ENCODE data around the gene DCC.
A peak's percentile ranks its signal among the peaks of the same experiment; 100 is the strongest.

The DCC gene, protein sequence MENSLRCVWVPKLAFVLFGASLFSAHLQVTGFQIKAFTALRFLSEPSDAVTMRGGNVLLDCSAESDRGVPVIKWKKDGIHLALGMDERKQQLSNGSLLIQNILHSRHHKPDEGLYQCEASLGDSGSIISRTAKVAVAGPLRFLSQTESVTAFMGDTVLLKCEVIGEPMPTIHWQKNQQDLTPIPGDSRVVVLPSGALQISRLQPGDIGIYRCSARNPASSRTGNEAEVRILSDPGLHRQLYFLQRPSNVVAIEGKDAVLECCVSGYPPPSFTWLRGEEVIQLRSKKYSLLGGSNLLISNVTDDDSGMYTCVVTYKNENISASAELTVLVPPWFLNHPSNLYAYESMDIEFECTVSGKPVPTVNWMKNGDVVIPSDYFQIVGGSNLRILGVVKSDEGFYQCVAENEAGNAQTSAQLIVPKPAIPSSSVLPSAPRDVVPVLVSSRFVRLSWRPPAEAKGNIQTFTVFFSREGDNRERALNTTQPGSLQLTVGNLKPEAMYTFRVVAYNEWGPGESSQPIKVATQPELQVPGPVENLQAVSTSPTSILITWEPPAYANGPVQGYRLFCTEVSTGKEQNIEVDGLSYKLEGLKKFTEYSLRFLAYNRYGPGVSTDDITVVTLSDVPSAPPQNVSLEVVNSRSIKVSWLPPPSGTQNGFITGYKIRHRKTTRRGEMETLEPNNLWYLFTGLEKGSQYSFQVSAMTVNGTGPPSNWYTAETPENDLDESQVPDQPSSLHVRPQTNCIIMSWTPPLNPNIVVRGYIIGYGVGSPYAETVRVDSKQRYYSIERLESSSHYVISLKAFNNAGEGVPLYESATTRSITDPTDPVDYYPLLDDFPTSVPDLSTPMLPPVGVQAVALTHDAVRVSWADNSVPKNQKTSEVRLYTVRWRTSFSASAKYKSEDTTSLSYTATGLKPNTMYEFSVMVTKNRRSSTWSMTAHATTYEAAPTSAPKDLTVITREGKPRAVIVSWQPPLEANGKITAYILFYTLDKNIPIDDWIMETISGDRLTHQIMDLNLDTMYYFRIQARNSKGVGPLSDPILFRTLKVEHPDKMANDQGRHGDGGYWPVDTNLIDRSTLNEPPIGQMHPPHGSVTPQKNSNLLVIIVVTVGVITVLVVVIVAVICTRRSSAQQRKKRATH (N-terminal part only)

GRCh38 chr18:52339891-52340371 lies at the start of gene DCC:
Gene DCC, plus strand, starts transcription at chr18:52340197. Its CDS starts 591 bp downstream, at chr18:52340788.
- DNase-seq (ENCODE audit: low read depth) = no peak

DNA sequence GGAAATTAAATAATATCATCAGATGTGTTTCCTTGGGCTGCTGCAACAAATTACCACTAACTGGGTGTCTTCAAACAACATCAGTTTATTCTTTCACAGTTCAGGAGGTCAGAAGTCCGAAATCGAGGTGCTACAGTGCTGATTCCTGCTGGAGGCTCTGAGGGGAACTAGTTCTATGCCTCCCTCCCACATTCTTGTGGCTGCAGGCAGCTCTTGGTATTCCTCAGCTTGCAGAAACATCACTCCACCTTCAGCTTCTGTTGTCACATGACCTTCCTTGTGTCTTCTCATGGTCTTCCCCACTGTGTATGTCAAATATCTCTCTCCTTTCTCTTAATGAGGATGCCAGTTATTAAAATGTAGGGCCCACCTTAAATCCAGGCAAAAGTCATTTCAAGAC lies 29.3 kb upstream of the DCC start:
- DNase-seq (ENCODE audit: low read depth) = no peak

- DNase-seq (ENCODE audit: low read depth) = no peak
Measured at GRCh38 chr18:52311331-52311730, 28.7 kb upstream of the DCC start.

DNA sequence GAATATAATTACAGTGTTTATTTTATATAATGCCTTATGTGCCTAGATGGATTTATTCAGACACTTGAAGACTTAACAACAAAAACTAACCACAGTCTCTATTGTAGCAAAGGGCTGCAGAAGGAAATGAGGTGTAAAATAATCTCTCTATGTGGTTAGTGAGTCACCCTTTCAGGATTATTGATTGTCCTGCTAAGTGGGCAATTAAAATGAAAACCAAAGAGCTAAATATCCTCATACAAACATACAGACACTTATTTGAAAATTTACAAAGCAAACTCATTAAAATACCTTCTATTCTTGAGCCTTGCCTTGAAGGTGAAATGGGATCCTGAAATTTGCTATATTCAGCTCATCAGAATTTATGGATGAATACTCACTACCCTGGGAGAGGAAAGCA lies 27.7 kb upstream of the DCC start:
- DNase-seq (ENCODE audit: low read depth) = no peak

GRCh38 chr18:52313213-52313612 lies 26.8 kb upstream of the DCC start:
- no peak for DNase-seq (ENCODE audit: low read depth)

- DNase-seq (ENCODE audit: low read depth) = no peak
Measured at GRCh38 chr18:52319424-52319983, 20.5 kb upstream of the DCC start.

DNA sequence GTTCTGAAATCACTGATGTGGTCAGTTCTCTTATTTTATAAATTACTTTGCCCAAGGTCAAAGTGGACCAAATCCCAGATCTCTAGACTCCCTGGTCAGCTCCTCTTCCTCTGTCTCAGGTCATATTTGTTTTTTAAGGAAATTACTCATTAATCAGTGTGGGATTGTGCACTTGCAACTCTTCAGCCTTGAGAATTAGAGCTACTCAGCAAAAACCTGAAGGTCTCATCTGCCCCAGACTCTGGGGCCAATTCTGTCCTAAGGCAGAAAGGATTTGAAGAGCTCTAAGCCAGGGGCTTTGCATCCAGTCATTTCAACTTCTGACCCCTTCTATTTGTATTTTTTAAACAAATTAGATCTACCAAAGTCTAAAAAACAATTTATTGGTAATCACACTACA lies 17.7 kb upstream of the DCC start:
- no peak for DNase-seq (ENCODE audit: low read depth)

GRCh38 chr18:52323802-52324201 lies 16.2 kb upstream of the DCC start:
- DNase-seq (ENCODE audit: low read depth) = no peak

GRCh38 chr18:52325997-52326396 lies 14.0 kb upstream of the DCC start:
- no peak for DNase-seq (ENCODE audit: low read depth)

- DNase-seq (ENCODE audit: low read depth) = no peak
Measured at GRCh38 chr18:52333860-52334259, 6.1 kb upstream of the DCC start.

GRCh38 chr18:52334307-52334706 lies 5.7 kb upstream of the DCC start:
- no peak for DNase-seq (ENCODE audit: low read depth)

DNA sequence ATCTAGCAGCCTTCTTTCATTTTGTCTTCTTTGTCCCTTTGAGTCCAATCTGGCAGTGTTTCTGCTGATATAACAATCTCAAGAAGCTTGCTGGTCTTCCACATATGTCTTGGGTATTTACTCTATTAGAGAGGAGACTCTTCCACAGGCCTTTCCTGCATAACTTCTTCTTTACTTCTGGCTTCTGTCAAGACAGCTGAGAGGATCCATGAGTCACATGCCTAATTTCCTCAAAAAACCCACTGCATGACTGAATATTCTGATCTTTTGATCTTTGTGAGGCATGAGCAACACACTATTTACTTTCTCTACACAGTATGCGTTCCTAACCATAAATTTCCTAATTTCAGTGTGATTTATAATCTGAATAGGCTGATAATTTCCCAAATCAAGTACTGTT lies 5.1 kb upstream of the DCC start:
- peak; percentile 48 for DNase-seq (ENCODE audit: low read depth)

GRCh38 chr18:52337276-52337675 lies 2.7 kb upstream of the DCC start:
- no peak for DNase-seq (ENCODE audit: low read depth)

- DNase-seq (ENCODE audit: low read depth) = no peak
Measured at GRCh38 chr18:52340406-52341102, 557 bp downstream of the DCC start.

GRCh38 chr18:52341103-52341432 lies 1.1 kb downstream of the DCC start:
- DNase-seq (ENCODE audit: low read depth) = no peak

DNA sequence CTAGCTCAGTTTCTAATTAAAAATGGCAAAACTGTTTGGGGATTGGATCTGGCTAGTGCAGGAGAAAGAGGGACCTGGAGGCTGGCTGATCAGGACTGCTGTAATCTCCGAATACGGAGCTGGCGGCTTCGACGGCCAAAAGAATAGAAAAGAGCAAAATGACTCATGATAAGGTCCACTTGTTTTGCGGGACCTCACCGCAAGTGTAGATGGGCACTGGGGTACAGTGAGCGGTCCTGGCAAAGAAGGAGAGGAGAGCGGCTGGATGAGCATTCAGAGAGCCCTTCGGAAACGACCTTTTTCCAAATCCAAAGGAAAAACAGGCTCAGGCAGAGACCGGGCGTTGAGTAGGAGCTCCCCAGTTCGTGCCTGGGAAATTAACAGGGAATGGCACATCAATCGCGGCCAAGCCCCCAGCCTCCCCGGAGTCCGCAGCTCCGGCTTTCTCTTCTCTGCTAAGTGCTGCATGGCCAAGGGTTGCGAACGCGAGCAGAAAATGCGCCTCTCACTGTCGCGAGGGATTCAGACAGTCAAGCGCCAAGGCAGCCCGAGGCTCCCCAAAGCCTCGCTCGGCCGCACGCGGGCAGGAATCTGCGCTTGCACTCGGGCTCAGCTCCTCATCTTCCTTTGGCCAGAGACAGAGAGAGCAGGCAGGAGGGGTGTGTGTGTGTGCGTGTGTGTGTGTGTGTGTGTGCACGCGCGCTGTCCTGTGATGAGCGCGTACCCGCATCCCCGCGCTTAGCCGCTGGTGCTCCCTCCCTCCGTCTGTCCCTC lies 1.8 kb downstream of the DCC start:
- DNase-seq (ENCODE audit: low read depth) = no peak

GRCh38 chr18:52342456-52342855 lies 2.5 kb downstream of the DCC start:
- no peak for DNase-seq (ENCODE audit: low read depth)

DNA sequence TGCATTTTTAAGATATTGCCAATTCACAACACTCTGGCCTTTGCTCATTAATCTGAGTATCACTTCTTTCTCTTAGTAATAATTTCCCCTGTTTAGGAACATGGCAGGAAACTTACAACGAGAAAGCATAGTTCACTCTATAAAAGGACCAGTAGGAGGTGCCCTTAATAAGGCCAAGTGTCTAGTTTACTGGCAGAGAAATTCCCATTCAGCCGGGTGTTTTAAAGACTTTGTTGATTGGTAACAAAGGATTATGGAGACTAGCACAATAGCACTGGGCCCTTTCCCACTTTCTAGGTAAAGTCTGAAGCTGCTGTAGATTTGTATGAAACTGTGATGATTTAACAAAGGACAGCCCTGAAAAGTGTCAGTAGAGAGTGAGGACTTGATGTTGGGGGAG lies 3.1 kb downstream of the DCC start:
- DNase-seq (ENCODE audit: low read depth) = no peak

DNA sequence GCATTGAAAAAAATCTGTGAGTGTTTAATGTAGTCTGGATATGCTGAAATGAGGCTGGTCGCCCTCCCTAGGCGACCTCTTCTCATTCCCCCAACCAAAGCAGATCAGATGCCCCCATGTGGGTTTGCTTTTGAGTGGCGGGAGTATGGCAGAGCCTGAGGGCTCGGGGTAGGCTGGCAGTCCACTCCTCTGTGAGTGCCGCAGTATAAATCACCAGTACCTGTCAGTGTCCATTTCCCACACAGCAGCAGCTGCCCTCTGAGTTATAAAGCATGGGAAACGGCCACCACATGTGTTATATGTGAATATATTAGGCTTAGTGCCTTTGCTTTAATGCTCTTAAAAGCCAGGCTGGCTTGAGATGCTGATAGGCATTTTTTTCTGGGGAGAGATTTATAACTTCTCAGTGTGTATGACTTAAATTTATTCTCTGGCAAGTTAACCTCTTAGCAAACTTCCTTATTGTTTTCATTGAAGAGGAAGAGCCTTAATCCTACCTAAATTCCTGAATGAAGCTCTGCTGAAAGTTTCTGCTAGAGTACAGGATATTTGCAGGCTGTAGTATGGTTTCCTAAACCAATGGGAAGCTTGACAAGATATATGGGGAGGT lies 3.8 kb downstream of the DCC start:
- DNase-seq (ENCODE audit: low read depth) = no peak

- DNase-seq (ENCODE audit: low read depth) = no peak
Measured at GRCh38 chr18:52344881-52345280, 4.9 kb downstream of the DCC start.

GRCh38 chr18:52345428-52345827 lies 5.4 kb downstream of the DCC start:
- DNase-seq (ENCODE audit: low read depth) = no peak

Data from GM04504 (cell line).